HCEC 1CT (cell line): Measurements from ENCODE around the gene RNU6-1.
A peak's percentile ranks its signal among the peaks of the same experiment; 100 is the strongest.

Experiments
- DNase-seq: peaks from one replicate; pipeline ENCODE4 v3.0.0-alpha.2; 2017

The RNU6-1 gene

DNA sequence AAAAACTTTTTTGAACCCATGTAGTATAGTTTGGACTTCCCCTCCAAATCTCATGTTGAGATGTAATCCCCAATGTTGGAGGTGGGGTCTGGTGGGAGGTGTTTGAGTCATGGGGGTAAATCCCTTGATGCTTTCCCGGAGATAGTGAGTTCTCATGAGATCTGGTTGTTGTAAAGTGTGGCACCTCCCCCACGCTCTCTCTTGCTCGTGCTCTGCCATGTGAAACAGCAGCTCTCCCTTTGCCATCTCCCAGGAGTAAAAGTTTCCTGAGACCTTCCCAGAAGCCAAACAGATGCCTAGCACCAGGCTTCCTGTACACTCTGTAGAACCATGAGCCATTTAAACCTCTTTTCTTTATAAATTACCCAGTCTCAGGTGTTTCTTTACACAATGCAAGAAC lies 16.0 kb upstream of the RNU6-1 start:
- no peak for DNase-seq

DNA sequence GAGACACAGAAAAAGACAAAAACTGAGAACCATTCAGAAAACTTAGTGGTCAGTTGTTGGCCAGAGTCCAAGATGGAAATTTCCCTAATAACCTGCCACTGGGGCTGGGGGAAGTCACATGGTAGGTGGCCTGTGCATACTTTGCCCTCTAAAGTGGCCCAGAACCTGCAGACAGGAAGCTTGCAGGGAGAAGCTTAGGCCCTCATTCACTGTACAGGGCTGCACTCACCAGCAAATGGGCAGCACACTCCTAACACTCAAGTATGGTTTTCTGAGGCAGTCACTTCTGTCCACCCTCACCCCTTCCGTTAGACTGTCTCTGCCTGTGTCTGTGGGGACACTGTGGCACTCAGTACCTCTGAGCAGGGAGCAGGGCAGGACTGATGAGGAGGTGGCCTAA lies 14.5 kb upstream of the RNU6-1 start:
- no peak for DNase-seq

DNA sequence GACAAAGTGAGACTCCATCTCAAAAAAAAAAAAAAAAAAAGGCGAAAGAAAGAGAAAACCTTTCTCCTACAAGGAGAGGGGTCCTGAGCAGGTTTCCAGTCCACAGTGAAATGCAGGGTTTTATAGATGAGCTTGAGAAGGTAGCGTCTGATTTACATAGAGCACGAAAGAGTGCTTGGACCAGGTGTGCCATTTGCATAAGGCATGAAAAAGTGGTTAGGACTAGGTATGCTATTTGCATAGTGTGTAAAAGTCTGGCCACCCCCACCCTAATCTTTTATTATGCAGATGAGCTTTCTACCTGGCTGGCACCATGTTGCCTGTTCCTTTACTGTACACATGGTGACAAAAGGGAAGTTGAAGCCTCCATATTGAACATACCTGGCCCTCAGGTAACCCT lies 13.6 kb upstream of the RNU6-1 start:
- no peak for DNase-seq

DNA sequence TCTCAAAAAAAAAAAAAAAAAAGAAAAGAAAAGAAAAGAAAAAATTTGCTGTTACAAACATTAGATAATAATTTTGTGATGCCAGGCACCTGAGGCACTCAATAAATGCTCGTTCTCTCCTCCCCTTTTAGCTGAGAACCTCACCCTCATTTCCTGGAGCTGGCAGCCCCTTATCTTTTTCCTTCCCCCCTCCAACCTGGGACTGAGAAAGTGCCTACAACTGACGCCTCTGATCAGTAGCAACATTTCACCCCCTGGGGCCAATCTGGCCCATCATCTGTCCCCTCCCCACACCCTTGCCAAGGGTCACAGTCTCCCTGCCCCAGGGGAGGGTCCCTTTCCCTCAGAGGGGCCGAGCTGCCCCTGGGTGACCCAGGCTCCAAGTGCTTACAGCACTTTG lies 12.6 kb upstream of the RNU6-1 start:
- DNase-seq, result no peak

DNA sequence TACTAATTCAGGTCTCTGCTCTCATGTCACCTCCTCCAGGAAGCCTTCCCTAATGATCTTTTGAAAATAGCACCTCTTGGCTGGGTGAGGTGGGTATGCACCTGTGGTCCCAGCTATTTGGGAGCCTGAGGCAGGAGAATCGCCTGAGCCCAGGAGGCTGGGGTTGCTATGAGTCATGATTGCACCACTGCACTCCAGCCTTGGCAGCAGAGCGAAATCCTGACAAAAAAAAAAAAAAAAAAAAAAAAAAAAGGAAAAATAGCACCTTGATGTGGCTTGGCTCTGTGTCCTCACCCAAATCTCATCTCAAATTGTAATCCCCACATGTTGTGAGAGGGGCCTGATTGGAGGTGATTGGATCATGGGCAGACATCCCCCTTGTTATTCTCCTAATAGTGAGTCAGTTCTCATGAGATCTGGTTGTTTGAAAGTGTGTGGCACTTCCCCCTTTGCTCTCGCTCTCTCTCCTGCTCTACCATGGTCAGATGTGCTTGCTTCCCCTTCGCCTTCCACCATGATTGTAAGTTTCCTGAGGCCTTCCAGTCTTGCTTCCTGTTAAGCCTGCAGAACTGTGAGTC lies 11.2 kb upstream of the RNU6-1 start:
- peak; percentile 28 for DNase-seq

DNA sequence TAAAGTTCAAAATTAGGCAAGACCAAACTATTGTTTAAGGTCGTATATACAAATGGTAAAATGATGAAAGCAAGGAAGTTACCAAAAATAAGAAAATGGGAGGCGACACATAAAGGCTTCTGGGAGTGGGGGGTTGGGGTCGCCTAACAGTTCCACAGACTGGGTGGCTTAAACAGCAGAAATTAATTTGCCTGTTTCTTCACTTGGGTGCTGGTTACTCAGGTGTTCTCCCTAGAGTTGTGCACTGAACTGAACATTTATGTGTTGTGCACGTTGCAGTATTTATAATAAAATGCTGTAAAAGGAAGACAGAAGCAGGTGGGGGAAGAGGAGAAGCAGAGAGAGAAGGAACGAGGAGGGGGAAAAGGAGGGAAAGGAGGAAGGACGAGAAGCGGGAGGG lies 10.5 kb upstream of the RNU6-1 start:
- DNase-seq, result no peak

DNA sequence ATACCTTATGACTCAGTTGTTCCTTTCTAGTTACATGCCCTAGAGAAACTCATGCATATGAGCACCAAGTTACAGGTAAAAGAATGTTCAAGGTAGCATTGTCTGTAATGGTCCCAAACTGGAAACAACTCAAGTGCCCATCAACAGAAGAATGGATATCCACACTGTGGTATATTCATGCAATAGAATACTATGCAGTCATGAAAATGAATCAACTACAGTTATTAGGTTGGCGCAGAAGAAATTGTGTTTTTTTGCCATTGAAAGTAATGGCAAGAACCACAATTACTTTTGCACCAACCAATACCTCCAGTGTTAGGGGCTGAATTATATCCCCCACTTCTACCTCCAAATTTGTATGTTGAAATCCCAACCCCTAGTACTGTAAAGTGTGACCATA lies 9.7 kb upstream of the RNU6-1 start:
- DNase-seq, result no peak

DNA sequence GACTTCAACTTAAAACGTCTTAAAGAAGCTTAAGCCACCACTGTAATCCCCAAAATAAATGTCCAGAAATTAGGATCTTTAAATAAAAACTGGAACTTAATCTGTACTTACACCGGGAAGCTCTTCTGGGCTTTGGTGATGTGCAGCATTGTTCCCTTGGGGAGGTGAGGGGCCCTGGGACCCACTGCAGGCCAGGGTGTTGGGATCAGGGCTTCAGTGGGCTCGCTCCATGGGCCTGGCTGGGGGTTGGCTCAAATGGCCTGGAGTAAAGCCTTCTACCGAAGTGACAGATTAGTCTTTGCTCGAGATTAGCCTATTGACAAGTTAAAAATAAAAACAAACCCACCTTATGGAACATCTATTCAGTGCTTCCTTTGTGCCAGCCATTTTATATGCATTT lies 6.1 kb upstream of the RNU6-1 start:
- DNase-seq, result no peak

DNA sequence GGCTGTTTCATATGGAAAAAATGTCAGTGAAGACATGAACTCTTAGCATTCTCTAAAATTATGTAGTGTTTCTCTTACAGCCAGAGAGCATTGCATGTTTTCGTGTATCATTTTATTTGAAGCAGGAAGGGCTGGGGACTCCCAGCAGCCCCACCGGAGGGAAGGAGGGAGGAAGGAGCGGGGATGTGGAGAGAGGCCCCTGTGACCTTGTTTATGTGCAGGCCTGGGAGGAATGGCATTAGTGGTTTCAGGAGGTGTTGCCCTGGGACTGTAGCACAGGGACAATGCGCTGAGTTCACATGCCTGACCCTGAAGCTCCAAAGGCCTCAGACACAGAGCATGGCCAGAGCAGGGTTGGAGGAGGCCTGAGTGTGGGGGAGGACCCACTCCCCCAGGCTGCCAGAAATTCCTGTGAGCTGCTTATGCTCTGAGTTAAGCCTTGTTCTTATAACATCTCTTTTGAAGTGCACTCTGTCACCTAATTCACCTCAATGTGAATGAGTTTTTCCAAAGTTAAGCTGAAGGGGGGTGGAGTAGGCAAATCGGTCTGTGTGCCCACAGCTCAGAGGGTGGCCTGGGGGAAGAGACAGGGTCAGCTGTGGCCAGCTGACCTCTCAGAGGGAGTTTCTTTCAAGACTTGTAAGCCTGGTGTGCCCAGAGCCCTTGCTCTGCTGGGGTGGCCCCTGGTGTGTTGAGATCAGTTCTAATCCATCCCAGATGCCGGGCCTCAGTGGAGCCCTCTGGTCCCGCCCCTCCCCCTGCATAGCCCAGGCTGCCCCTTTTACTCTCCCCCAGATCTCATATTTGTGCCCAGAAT lies 3.9 kb upstream of the RNU6-1 start:
- no peak for DNase-seq

DNA sequence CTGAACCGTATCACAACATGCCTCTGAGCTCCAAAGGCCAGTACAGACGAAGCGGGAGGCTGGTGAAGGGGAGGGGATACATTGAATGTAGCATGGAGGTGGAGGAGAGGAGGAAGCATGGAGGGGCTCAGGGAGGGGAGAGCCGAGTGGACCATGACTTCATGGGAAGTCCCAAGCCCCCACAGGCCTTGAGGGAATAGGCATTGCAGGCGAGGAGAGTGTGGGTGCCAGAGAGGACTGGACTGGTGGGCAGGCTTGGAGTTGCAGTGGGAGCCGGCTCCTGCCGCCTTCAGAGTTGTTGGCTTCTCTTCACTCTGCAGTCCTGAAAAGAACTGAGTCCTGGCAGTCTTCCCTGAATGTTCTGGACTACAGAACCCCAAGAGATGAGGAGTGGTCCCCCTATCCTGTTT lies 3.3 kb upstream of the RNU6-1 start:
- no peak for DNase-seq

DNA sequence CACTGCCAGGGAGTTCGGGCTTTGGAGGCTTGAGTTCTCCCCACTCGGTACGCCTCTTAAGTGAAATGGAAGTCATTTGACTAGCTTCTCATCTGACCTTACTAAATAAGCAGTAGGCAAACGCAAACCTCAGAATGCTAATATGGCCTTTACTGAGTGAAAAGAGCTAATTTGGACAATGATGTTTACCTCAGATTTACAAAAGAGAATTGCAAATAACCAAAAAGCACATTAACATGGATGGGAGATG lies 1.6 kb upstream of the RNU6-1 start:
- no peak for DNase-seq

DNA sequence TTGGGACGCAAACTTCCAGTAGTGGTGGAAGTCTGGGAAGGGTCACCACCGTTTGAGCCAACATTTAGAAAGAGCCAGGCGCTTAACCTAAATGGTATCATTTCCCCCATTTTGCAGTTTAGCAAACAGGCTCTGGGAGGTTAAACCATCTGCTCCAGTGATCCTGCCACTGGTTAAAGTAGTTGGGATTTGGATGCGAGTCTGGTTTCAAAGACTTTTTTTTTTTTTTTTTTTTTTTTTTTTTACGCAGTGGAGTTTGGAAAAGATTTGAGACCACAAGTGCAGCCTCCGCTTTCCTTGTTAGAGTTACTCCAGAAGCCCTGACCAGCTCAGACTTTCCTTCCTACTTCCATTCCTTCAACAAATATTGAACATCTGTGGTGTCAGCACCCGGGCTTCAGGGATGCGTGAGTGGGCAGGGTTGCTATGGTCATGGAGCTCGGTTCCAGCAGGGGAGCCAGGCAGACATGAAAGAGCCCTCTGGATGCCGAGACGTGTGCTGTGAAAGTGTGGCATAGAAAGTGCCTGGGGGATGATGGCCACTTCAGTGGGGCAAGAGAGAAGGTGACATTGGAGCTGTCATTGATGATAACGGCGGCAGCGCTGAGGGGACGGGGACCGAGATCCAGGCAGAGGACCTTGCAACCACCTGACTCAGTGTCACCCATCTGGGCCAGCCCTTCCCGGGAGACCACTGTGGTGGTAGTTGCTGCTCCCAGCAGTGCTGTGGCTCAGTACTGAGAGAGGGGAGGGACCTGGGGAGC lies 1.1 kb upstream of the RNU6-1 start:
- peak; percentile 17 for DNase-seq

DNA sequence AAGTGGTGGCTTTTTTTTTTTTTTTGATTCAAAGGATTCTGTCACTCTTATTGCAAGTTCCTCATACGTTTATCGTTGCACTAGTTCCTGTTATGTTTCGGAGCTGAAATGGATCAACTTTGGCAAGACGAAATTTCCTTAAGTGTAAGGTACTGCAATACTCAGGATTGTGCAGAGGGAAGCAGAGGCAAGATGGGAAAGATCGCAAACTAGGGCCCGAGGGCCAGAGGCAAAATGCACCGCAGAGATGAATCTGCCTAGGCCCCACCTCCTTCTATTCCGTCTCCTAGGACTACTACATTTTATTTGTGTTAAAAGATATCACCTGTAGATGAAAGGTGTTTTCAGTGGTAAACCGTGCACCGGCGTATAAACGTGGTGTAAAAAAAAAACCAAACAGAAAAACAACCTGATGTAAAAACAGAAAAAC lies 331 bp downstream of the RNU6-1 start:
- DNase-seq, result peak; percentile 51

DNA sequence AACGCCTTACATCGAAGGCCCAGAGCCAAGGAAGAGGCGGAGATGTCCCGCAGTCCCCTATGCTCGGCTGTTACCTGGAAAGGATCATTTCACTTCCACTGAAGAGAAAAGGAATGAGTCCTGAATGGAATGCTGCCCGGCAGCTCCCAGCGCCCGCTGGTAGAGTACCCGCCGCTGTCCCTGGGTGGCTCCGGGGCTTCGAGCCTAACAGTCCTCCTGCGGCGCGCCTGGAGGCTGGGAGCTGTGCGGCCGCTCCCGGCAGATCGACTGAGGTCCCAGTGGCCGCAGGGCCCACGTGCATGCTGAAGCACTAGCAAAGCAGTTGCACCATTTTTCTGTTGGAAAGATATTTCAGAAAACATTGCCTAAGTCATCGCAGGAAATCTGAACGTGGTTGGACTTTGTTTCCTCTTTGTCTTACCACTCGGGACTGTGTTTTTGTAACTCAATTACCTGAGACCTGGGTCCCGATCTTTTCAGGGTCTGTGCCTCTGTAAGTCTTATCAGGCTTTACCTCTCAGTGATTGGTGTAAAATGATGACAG lies 984 bp downstream of the RNU6-1 start:
- peak; percentile 23 for DNase-seq

DNA sequence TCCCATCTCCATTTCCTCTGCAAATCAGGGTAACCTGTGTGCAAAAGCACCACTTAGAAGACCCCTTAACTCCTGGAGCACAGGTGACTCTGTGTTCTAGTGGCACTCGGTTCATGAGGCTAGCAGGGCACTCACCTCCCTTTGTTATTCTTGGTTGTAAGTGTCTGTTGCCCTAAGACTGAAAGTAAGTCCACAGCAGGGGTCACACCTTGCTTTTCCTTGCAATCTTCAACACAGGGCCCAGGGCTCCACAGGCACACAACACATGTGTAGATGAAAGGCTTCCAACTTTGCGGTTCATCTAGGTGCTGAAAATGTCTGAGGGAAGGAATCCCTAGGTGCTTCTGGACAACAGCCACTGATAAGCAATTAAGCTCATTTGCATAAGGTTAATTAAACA lies 2.9 kb downstream of the RNU6-1 start:
- DNase-seq, result no peak

DNA sequence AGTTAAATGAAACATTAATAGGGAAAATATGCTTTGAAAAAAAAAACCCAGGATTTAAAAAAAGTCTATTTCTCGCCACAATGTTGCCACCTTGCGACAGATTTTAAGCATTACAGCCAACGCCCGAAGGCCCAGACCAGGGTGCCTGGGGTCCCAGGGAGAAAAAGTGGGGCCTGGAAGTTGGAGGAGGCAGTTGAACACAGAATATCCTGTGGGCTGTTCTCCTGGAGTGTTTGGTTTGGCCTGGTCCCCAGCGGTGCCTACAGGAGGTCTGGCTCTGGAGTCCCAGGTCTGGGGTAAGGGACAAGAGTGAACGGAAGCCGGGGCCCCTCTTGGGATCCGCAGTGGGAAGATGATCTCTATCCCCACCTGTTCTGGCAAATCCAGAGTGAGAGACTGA lies 3.4 kb downstream of the RNU6-1 start:
- no peak for DNase-seq

DNA sequence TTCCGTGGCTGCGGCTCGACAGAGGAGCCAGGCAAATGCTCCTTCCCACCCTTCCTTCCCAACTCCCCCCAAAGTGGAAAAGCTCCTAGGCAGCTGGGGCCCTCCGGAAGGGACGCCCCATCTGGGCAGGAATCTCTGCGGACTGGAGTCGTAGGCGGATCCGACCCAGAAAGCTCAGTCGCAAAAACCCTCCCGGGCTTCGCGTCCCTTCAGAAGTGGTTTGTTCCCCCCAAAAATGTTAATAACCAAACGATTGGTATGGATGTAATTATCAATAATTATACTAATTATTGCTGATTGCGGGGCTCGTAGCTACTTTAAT lies 3.8 kb downstream of the RNU6-1 start:
- no peak for DNase-seq

DNA sequence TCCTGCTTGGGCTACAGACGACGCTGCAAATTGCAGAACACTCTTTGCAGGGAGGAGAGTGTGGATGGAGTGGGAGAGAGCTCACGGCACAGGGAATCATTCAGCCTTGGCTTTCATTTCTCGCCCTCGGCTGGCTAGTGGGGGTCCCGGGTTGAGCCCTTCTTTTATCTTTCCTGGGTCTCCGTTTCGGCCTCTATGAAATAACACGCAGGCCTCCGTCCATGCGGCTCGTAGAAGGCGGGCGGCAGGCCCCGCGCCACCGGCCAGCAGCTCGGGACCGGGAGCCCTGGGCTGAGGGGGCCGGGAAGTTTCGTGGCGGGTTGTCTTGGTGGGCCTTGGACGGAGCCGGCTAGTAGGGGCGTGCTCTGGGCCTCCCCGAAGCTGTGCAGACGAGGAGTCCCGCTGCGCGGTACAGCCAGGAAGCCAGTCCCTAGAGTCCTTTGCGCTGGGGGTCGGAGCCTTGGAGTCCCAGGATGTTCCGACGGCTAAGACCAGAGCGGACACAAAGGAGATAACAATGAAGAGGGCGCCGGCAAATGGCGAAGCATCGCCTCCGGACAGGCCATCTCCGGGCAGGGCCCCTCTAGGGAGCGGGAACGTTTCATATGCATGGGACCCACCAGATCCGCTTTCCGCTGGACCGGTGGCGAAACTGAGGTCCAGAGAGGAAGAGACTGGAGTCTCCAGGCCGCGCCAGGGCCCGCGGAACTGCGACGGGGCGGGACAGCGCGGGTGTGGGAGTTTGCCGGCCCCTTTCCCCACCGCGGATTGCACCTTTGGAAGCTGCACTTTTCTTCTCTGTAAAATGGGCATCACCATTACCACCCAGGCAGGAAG lies 4.3 kb downstream of the RNU6-1 start:
- DNase-seq, result no peak

DNA sequence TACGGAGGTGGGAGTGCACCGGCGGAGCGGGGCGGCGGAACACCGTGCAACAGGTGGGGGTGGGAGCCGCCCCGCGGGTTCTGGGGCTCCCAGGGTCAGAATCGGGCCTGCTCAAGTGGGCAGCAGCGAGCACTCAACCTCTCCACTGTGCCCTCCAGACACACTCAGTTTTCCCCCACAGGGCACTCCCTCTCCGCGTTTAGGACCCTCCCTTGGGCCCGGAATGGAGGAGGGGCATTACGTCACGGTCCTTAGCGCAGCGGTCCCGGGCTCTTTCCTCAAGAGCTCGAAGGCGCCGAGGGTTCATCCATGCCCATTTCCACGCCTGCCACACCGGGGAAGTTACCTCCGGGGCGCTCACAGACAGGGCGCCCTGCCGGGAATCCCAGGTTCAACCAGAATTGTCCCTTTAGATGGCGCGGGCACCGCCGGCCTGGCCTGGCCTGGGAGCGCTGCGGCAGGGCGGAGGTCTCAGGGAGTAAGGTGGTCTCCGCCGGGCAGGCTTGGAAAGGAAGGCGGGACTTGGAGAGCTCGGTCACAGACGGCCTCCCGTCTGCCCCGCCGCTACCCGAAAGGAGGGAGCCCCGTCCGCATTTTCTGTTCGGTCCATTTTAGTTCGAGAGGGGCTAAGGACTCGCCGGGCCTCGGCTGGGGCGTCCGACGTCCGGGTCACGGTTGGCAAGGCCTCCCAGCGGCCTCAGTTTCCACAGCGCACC lies 5.1 kb downstream of the RNU6-1 start:
- DNase-seq, result no peak

DNA sequence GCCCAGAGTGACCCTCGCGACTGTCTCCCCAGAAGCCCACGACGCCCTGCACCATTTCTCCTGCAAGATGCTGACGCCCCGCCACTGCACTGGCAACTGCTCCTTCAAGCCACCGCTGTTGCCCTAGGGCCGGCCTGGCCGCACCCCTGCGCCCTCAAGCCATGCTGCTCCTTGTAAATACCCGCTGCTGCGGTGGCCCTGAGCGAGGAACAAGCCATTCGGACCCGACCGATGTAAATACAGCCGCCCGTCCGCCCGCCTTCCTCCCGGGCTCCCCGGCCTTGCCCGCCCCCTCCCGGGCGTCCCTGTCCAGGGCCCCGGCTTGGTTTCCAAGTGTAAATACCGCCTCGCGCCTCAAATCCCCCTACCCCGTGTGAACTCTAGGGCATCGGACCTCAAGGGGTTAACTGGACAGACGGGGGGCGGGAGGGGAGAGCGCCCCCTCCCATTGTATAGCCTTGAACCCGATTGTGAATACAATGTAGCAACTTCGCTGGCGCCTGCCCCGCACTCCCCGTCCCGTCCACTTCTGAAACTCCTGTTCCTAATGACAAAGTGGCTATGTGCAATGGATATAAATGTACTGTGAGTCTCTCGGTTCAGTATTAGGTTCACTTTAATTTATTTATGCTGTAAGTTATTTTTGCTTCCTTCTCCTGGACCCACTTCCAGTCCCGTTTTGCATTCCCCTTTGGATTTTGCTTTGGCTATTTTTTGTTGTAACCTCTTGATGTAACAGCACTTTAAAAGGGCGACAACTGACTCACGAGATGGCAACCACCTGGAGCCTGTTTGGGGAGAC lies 5.9 kb downstream of the RNU6-1 start:
- peak; percentile 34 for DNase-seq

DNA sequence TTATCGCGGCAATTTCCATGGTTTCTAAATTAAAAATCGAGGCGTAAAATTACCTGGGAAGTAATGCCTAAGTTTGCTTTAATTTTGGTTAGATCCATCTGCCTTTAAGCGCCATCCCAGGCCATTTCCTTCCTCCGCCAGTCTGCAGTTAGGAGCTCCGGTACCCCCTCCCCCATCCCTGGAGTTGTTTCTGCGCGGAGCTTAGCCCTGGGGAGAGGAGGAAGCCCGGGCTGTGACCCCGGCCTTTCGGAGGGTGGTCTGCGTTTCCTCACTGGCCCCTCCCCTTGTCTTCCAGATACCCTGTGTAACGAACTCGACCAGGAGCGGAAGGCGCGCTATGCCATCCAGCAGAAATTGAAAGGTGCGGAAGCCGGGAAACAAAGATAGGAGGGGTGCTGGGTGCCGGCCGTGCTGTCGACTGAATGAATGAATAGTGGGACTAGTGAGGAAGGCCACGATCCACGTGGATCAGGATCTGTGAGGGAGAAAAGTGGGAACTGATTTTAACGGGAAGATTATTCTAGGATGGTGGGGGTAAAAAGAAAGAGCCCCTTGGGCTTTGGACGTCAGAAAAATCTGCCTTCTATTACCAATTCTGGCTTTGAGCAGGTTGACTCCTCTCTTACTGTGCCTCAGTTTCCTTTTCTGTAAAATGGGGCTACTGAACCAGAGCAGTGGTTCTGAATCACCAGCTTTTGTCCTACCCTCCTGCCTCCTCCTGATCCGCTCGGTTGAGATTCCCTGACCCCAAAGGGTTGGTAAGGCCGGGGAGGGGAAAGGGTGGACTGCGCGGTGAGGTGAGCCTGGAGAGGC lies 6.7 kb downstream of the RNU6-1 start:
- DNase-seq, result no peak
